Upper lobe of left lung (tissue), 6 donors: ENCODE measurements around the gene NCF1. TPM values are rescaled to one million over a fixed set of nuclear protein-coding genes. Genes with fewer than 3 reads are reported as not detected.
"Not testable (repeated sequence)": the region's sequence is repeated elsewhere in the genome, so short reads cannot be mapped to it uniquely, and the experiment has no call there.

Experiments
- ATAC-seq, 2 donors: fragments of 200-7000 bp; cut with Tn5 transposase; one replicate each; pipeline ENCODE4 v1.9.1; 2022; ENCODE audit warnings: mild to moderate bottlenecking in 2 of 2, moderate library complexity in 2 of 2; ENCODE audit not compliant: low FRiP score in 2 of 2
- DNase-seq, 2 donors: peaks; one replicate each; pipeline ENCODE4 v3.0.0-alpha.2; 2019 to 2020
- H3K27ac ChIP-seq, 4 donors: fragments of 200-600 bp; sonication (generic); one replicate each; pipeline ENCODE4 v1.5.1; 2016 to 2019
- H3K27me3 ChIP-seq, 4 donors: fragments of 200-600 bp; sonication (generic); one replicate each; pipeline ENCODE4 v1.5.1; 2017 to 2019
- H3K36me3 ChIP-seq, 4 donors: fragments of 200-600 bp; sonication (generic); one replicate each; pipeline ENCODE4 v1.5.1; 2016 to 2019
- H3K4me1 ChIP-seq, 4 donors: fragments of 200-600 bp; sonication (generic); one replicate each; pipeline ENCODE4 v1.5.1; 2018 to 2019
- H3K4me3 ChIP-seq, 4 donors: fragments of 200-600 bp; sonication (generic); one replicate each; pipeline ENCODE4 v1.5.1; 2017 to 2019; ENCODE audit warnings: mild to moderate bottlenecking in 2 of 4, moderate library complexity in 1 of 4
- H3K9me3 ChIP-seq, 4 donors: fragments of 200-600 bp; sonication (generic); one replicate each; pipeline ENCODE4 v1.5.1; 2018 to 2019
- CTCF ChIP-seq, 6 experiments: fragments of 450-650 bp in 4 of 6; fragments of 200-600 bp in 2 of 6; sonication (generic) in 2 of 6; IDR thresholded peaks; one replicate each; pipeline ENCODE4 v1.5.1; 2016 to 2019; ENCODE audit warnings: antibody characterized with exemption in 6 of 6
- EP300 ChIP-seq, 4 donors: sonication (generic); formaldehyde crosslinking; IDR thresholded peaks; one replicate each; pipeline ENCODE4 v1.5.1; 2017; ENCODE audit warnings: antibody characterized with exemption in 4 of 4, control low read depth in 2 of 4
- POLR2A ChIP-seq, 4 donors: fragments of 450-650 bp; IDR thresholded peaks; one replicate each; pipeline ENCODE4 v1.5.1; 2016 to 2017; ENCODE audit warnings: antibody characterized with exemption in 4 of 4, mild to moderate bottlenecking in 2 of 4
- POLR2AphosphoS5 ChIP-seq, 2 donors: sonication (generic); formaldehyde crosslinking; IDR thresholded peaks; one replicate each; pipeline ENCODE4 v1.5.1; 2017; ENCODE audit warnings: antibody characterized with exemption in 2 of 2
- WGBS, 2 donors: methylation state at CpG; one replicate each; pipeline ENCODE4 v1.1.5; 2017 to 2018; 5-methylcytosine and 5-hydroxymethylcytosine counted together
- total RNA-seq, 6 donors: library from RNA; depleted of rRNA in 4 of 6; stranded (reverse); fragments of >200 nt in 4 of 6; gene quantifications; one replicate each; pipeline versions ENCODE4 v1.1.0 to v1.2.1, GENCODE V29; 2016 to 2021
- donor health status: DM: no; HTN: no; CAD: no; lungs with moderate emphysema.
- donor health status: DM: no; HTN: yes; CAD: no; lungs with severe emphysema.

Gene NCF1
- 10 to 100 TPM in 5 of 6 donors, 1 to 10 TPM in 1; 6.1 to 61.8 (median 37.2) TPM for total RNA-seq

DNA sequence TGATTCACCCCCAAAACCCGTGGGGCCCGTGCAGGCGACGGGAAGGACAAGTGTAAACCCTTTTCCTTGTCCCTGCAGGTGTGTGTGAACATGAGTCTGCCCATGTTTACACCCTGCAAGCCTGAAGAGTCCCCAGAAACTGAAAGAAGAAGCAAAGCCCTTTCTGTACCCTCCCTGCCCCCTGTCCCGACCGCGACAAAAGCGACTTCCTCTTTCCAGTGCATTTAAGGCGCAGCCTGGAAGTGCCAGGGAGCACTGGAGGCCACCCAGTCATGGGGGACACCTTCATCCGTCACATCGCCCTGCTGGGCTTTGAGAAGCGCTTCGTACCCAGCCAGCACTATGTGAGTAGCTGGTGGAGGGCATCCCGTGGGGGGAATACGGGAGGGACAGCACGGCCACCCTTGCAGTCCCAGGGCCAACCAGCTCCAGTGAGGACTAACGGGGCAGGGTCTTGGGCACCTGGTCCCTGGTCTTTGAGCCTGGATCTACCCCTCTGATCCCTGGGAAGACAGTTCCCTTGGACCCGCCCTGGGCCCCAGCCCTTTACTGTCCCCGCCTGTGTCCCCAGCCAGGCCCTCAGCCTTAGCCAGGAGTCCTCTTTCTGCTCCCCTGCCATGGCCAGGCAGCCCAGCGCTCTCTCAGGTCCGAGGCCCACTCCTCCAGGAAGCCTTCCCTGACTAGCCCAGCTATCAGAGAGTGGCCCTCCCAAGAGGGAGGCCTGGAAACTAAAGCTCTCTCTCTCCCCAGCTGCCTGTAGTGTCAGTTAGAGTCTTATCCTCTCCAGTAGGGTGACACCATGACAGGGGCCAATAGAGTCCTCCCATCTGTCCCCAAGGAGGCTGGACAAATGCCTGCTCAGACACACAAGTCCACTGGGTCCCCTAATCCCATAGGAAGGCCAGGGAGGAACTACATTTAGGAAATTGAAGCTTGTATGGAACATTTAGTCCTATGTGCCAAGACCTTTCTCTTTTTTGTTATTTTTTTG is at the start of gene NCF1:
NCF1 (plus strand) TSS at position 252 of the 991 bp plus-strand sequence; CDS start at position 273, 21 bp downstream.
- no CpG with 5 or more reads among the region's 21 CpGs for WGBS, 2 donors
- not testable (repeated sequence) for H3K4me1 ChIP-seq, H3K36me3 ChIP-seq, H3K27ac ChIP-seq, H3K4me3 ChIP-seq, H3K9me3 ChIP-seq, DNase-seq, H3K27me3 ChIP-seq
- ATAC-seq: peak; percentile 78 to 90

DNA sequence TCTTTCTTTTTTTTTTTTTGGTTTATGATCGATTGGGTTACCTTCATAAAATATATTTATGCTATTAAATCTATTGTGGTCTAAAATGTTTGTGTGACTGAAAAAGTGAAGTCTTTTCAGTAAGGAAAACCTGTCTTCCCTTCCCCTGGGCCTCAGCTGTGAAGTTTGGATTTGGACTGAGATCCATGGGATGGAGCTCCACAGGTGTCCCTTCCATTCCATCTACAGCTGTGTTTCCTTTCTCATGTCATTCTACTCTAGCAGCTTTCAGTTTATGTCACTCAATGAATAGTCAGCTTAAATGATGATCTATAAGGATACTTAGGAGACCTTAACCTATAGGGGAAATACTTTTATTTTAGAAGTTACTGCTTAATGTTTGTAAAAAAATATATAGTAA is 48.0 kb upstream of the NCF1 start:
- ATAC-seq (no peak), DNase-seq (no peak)
- 82 to 95% methylated on average over 1 of the region's 1 CpG for WGBS, 2 donors
- no peak overlapping the region for H3K4me3 ChIP-seq
- no peak overlapping the region for H3K27ac ChIP-seq
- H3K36me3 ChIP-seq: peaks cover 2 to 34% (median 13%) of the 10 kb centered on the region in 4 donors
- H3K9me3 ChIP-seq: no peaks in the 10 kb centered on the region
- no peaks in the 10 kb centered on the region for H3K4me1 ChIP-seq
- H3K27me3 ChIP-seq: no peaks in the 10 kb centered on the region
- TF ChIP-seq POLR2A (IDR thresholded peaks at IDR 0.05) (no peak), CTCF (IDR thresholded peaks at IDR 0.05) (no peak), POLR2AphosphoS5 (IDR thresholded peaks at IDR 0.05) (no peak), EP300 (IDR thresholded peaks at IDR 0.05) (no peak)

GRCh38 chr7:74726309-74727101 is 47.3 kb upstream of the NCF1 start:
- TF ChIP-seq POLR2AphosphoS5 (IDR thresholded peaks at IDR 0.05) (no peak), EP300 (IDR thresholded peaks at IDR 0.05) (no peak), POLR2A (IDR thresholded peaks at IDR 0.05) (no peak), CTCF (IDR thresholded peaks at IDR 0.05) (no peak)
- WGBS, 2 donors: 93 to 95% methylated on average over 8 of the region's 8 CpGs
- Histone ChIP-seq H3K4me1 (no peaks in the 10 kb centered on the region), H3K36me3 (peaks cover 2 to 28% (median 9%) of the 10 kb centered on the region in 4 donors), H3K4me3 (no peak overlapping the region), H3K27me3 (no peaks in the 10 kb centered on the region), H3K27ac (no peak overlapping the region), H3K9me3 (no peaks in the 10 kb centered on the region)
- ATAC-seq (no peak), DNase-seq (no peak)

- not testable (repeated sequence) for H3K27me3 ChIP-seq, H3K9me3 ChIP-seq, H3K27ac ChIP-seq, ATAC-seq, H3K4me3 ChIP-seq, DNase-seq, H3K4me1 ChIP-seq
- peaks cover 0 to 15% (median 4%) of the 10 kb centered on the region in 4 donors for H3K36me3 ChIP-seq
- no CpG with 5 or more reads among the region's 10 CpGs for WGBS, 2 donors
Observed at GRCh38 chr7:74728686-74729085, 45.1 kb upstream of the NCF1 start.

GRCh38 chr7:74730186-74730585 is 43.6 kb upstream of the NCF1 start:
- WGBS, 2 donors: no CpG with 5 or more reads among the region's 5 CpGs
- not testable (repeated sequence) for H3K27ac ChIP-seq, ATAC-seq, H3K4me1 ChIP-seq, H3K27me3 ChIP-seq, DNase-seq, H3K4me3 ChIP-seq, H3K9me3 ChIP-seq
- peaks cover 0 to 15% (median 4%) of the 10 kb centered on the region in 4 donors for H3K36me3 ChIP-seq

GRCh38 chr7:74739974-74740703 is 33.7 kb upstream of the NCF1 start:
- not testable (repeated sequence) for H3K4me1 ChIP-seq, H3K4me3 ChIP-seq, H3K27me3 ChIP-seq, ATAC-seq, H3K27ac ChIP-seq, H3K36me3 ChIP-seq, DNase-seq, H3K9me3 ChIP-seq
- WGBS, 2 donors: no CpG with 5 or more reads among the region's 14 CpGs

- H3K9me3 ChIP-seq, H3K4me3 ChIP-seq, DNase-seq, H3K36me3 ChIP-seq, H3K4me1 ChIP-seq, H3K27ac ChIP-seq, H3K27me3 ChIP-seq: not testable (repeated sequence)
- no CpG with 5 or more reads among the region's 9 CpGs for WGBS, 2 donors
- peak; percentile 93 to 94 for ATAC-seq
Observed at GRCh38 chr7:74743936-74744557, 29.8 kb upstream of the NCF1 start.

GRCh38 chr7:74753921-74754482 is 19.8 kb upstream of the NCF1 start:
- WGBS, 2 donors: no CpG with 5 or more reads among the region's 9 CpGs
- not testable (repeated sequence) for H3K36me3 ChIP-seq, H3K4me1 ChIP-seq, H3K27me3 ChIP-seq, H3K4me3 ChIP-seq, H3K9me3 ChIP-seq, H3K27ac ChIP-seq, DNase-seq, ATAC-seq

GRCh38 chr7:74756673-74757072 is 17.1 kb upstream of the NCF1 start:
- not testable (repeated sequence) for H3K9me3 ChIP-seq, H3K4me1 ChIP-seq, H3K4me3 ChIP-seq, DNase-seq, H3K36me3 ChIP-seq, ATAC-seq, H3K27me3 ChIP-seq, H3K27ac ChIP-seq
- WGBS, 2 donors: no CpG with 5 or more reads among the region's 5 CpGs
